HepG2 (cell line): ENCODE results near the gene STK36. TPM values are rescaled to one million over a fixed set of nuclear protein-coding genes. Genes with fewer than 3 reads are reported as not detected.

Source experiments
- CBX1 ChIP-seq: IDR thresholded peaks from one replicate; pipeline ENCODE4 v1.6.1; 2016; ENCODE audit warnings: antibody characterized with exemption, low read depth
- CBX5 ChIP-seq: sonication (generic); formaldehyde crosslinking; IDR thresholded peaks from 2 replicates; pipeline ENCODE4 v1.4.0; 2020; ENCODE audit warnings: missing genetic modification reagents, borderline replicate concordance
- ETV5 ChIP-seq: IDR thresholded peaks from 2 replicates; pipeline ENCODE4 v1.6.1; 2018; ENCODE audit warnings: missing biosample characterization, missing genetic modification reagents, inconsistent platforms, borderline replicate concordance
- FOSL2 ChIP-seq: sonication (generic); formaldehyde crosslinking; IDR thresholded peaks from 2 replicates; pipeline ENCODE4 v1.4.0; 2020; ENCODE audit warnings: missing genetic modification reagents
- FOXA1 ChIP-seq, 2 experiments: fragments of 450-650 bp in 1 of 2; sonication (generic) in 1 of 2; formaldehyde crosslinking in 1 of 2; IDR thresholded peaks; 2 replicates each; pipeline versions ENCODE4 v1.4.0 to v1.6.1; 2016 to 2020; ENCODE audit warnings: missing genetic modification reagents in 1 of 2
- FOXA3 ChIP-seq: IDR thresholded peaks from 2 replicates; pipeline ENCODE4 v1.6.1; 2016; ENCODE audit warnings: missing genetic modification reagents, missing compliant biosample characterization
- FOXP1 ChIP-seq, 2 experiments: fragments of 450-650 bp in 1 of 2; IDR thresholded peaks; 2 replicates each; pipeline ENCODE4 v1.6.1; 2017 to 2018; ENCODE audit warnings: antibody characterized with exemption in 1 of 2
- GABPA ChIP-seq, 2 experiments: IDR thresholded peaks; 2 replicates each; pipeline ENCODE4 v1.6.1; 2011 to 2016; ENCODE audit warnings: low read depth in 2 of 2, low read length in 1 of 2, missing biosample characterization in 1 of 2, missing genetic modification characterization in 1 of 2
- JARID2 ChIP-seq: sonication (generic); formaldehyde crosslinking; IDR thresholded peaks from 2 replicates; pipeline ENCODE4 v1.8.1; 2023; ENCODE audit warnings: missing genetic modification reagents, inconsistent platforms; ENCODE audit not compliant: insufficient replicate concordance
- KDM1A ChIP-seq: IDR thresholded peaks from 2 replicates; pipeline ENCODE4 v1.6.1; 2016; ENCODE audit warnings: missing compliant biosample characterization
- NFIC ChIP-seq: IDR thresholded peaks from 2 replicates; pipeline ENCODE4 v1.6.1; 2012; ENCODE audit warnings: mild to moderate bottlenecking, low read length, inconsistent platforms
- RARA ChIP-seq: IDR thresholded peaks from 2 replicates; pipeline ENCODE4 v1.6.1; 2016; ENCODE audit warnings: missing genetic modification reagents, missing compliant biosample characterization
- SALL1 ChIP-seq: sonication (generic); formaldehyde crosslinking; IDR thresholded peaks from 2 replicates; pipeline ENCODE4 v1.8.0; 2022; ENCODE audit warnings: mild to moderate bottlenecking, missing genetic modification reagents
- SOX5 ChIP-seq: IDR thresholded peaks from 2 replicates; pipeline ENCODE4 v1.6.1; 2016; ENCODE audit warnings: borderline replicate concordance
- SP5 ChIP-seq: IDR thresholded peaks from 2 replicates; pipeline ENCODE4 v1.6.1; 2016; ENCODE audit warnings: low read depth, borderline replicate concordance
- ZMYM3 ChIP-seq: sonication (generic); formaldehyde crosslinking; IDR thresholded peaks from 2 replicates; pipeline ENCODE4 v1.5.1; 2020; ENCODE audit warnings: mild to moderate bottlenecking, missing genetic modification reagents
- ZNF3 ChIP-seq: IDR thresholded peaks from 2 replicates; pipeline ENCODE4 v1.7.0; 2017; ENCODE audit warnings: inconsistent platforms
- ZNF382 ChIP-seq: sonication (generic); formaldehyde crosslinking; IDR thresholded peaks from 2 replicates; pipeline ENCODE4 v1.5.0; 2020; ENCODE audit warnings: missing genetic modification reagents, mild to moderate bottlenecking, borderline replicate concordance
- ZNF44 ChIP-seq: sonication (generic); formaldehyde crosslinking; IDR thresholded peaks from 2 replicates; pipeline ENCODE4 v1.5.1; 2020; ENCODE audit warnings: mild to moderate bottlenecking, missing genetic modification reagents
- polyA plus RNA-seq, 8 experiments: library from polyadenylated mRNA; depleted of rRNA in 3 of 8; stranded (reverse) in 7 of 8; unstranded in 1 of 8; fragments of >200 nt; fragmentation: Illumina TruSeq in 4 of 8; extraction: Trizol in 4 of 8; gene quantifications; 2 replicates each; pipeline versions ENCODE4 v1.2.1 to v1.2.3, GENCODE V29; 2011 to 2016; ENCODE audit warnings: low read depth in 4 of 8, missing spikeins in 1 of 8, mixed read lengths in 1 of 8; ENCODE audit not compliant: insufficient read depth in 1 of 8
- total RNA-seq, 5 experiments: library from RNA; depleted of rRNA; stranded (reverse); fragments of >200 nt; fragmentation: Illumina TruSeq; extraction: Trizol; gene quantifications; 2 replicates each; pipeline ENCODE4 v1.2.3, GENCODE V29; 2016; ENCODE audit warnings: low read depth in 1 of 5
- TF ChIP-seq, protein P1 (sequence below): sonication (generic); IDR thresholded peaks from 2 replicates; pipeline ENCODE4 v1.6.1; 2016; ENCODE audit warnings: low read depth, borderline replicate concordance

STK36 gene
- total and polyA plus RNA-seq, 2 of the 13 experiments (the other 11 are each of a cell fraction or from before 2014, with no cell fraction given), result 45.9 to 83.5 TPM

DNA sequence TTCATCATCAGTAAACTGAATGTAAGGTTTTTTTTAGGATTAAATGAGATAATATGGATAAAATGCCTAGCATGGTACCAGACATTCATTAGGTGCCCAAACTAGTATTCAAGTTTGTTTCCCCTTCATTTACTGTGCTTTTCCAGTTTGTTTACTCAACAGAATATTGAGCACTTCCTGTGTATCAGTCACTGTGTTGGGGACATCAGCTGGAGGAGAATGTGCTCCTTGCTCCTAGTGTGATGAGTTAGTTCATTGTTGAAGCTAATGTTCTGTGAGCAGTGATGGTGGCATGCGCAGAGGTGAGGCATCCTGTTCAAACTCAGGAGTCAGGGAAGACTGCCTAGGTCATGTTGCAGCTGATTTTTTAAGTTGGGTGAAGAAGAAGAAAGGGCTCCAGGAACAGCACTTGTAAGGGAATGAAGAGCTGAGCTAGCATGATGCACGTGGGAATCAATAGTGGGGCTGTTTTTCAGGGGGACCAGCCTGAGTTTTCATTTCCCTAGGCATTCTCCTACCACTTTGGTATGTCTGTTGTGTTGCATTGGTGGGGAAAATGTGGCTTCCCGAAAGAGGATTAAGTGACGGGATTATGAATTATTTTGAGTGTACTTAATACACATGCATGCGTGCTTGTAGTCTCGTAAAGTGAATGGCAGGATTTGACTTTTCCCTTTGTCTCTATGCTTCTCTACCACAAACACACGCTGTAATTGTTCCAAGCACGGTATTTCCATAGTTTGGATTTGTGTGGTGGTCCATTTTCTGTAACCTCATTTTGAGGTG is 62.5 kb downstream of the STK36 start (continued):
- TF ChIP-seq ZNF382 (CRISPR knock-in tag), result no peak
- TF ChIP-seq FOSL2 (CRISPR knock-in tag), result peak; percentile 39
- no peak for TF ChIP-seq FOXP1 (IDR thresholded peaks at IDR 0.05)
- TF ChIP-seq FOXP1 (CRISPR knock-in tag; IDR thresholded peaks at IDR 0.05), result peak; percentile 82
- no peak for TF ChIP-seq GABPA (IDR thresholded peaks at IDR 0.05; ENCODE audit: low read depth, low read length)
- TF ChIP-seq GABPA (CRISPR knock-in tag; IDR thresholded peaks at IDR 0.05; ENCODE audit: low read depth), result 0 out of 2 replicates have a peak, but pooled peaks have one; percentile 32
- TF ChIP-seq KDM1A (CRISPR knock-in tag), result peak; percentile 87
- TF ChIP-seq ZMYM3 (CRISPR knock-in tag), result 0 out of 2 replicates have a peak, but pooled peaks have one; percentile 45
- TF ChIP-seq, protein P1, sequence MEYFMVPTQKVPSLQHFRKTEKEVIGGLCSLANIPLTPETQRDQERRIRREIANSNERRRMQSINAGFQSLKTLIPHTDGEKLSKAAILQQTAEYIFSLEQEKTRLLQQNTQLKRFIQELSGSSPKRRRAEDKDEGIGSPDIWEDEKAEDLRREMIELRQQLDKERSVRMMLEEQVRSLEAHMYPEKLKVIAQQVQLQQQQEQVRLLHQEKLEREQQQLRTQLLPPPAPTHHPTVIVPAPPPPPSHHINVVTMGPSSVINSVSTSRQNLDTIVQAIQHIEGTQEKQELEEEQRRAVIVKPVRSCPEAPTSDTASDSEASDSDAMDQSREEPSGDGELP, result peak; percentile 81
- TF ChIP-seq SALL1, result peak; percentile 20; the same call in 1 of the 2 replicates
- TF ChIP-seq ZNF3 (CRISPR knock-in tag), result peak; percentile 69
- TF ChIP-seq NFIC, result peak; percentile 7; the same call in 1 of the 2 replicates
- peak; percentile 63; the same call in 1 of the 2 replicates for TF ChIP-seq FOXA3 (CRISPR knock-in tag)
- TF ChIP-seq RARA (CRISPR knock-in tag), result peak; percentile 34; the same call in 1 of the 2 replicates
- 0 out of 2 replicates have a peak, but pooled peaks have one; percentile 4 for TF ChIP-seq ZNF44 (CRISPR knock-in tag)
- TF ChIP-seq FOXA1 (IDR thresholded peaks at IDR 0.05), result no peak
- TF ChIP-seq FOXA1 (CRISPR knock-in tag; IDR thresholded peaks at IDR 0.05), result peak; percentile 52; the same call in 1 of the 2 replicates
- TF ChIP-seq SOX5 (CRISPR knock-in tag), result 0 out of 2 replicates have a peak, but pooled peaks have one; percentile 33
- TF ChIP-seq SP5, result 0 out of 2 replicates have a peak, but pooled peaks have one; percentile 14
- TF ChIP-seq JARID2 (CRISPR knock-in tag), result peak; percentile 21
- 0 out of 2 replicates have a peak, but pooled peaks have one; percentile 18 for TF ChIP-seq CBX5 (CRISPR knock-in tag)
- TF ChIP-seq ETV5, result peak; percentile 68; the same call in 1 of the 2 replicates
- no peak for TF ChIP-seq CBX1
